H9 (cell line): ENCODE measurements around the gene TP53TG5. TPM values are rescaled to one million over a fixed set of nuclear protein-coding genes. Genes with fewer than 3 reads are reported as not detected.
"Not testable (repeated sequence)": the region's sequence is repeated elsewhere in the genome, so short reads cannot be mapped to it uniquely, and the experiment has no call there.

ENCODE experiments used
- DNase-seq: peaks from one replicate; pipeline ENCODE4 v3.0.0-alpha.2; 2017
- H2AFZ ChIP-seq: one replicate; pipeline ENCODE4 v1.6.1; 2013; ENCODE audit warnings: mild to moderate bottlenecking, low read length, control low read depth, moderate library complexity
- H2AK5ac ChIP-seq: 2 replicates; pipeline ENCODE4 v1.6.1; 2013; ENCODE audit warnings: low read length, control low read depth, mixed read lengths; ENCODE audit not compliant: insufficient read length
- H2BK120ac ChIP-seq: one replicate; pipeline ENCODE4 v1.6.1; 2013; ENCODE audit warnings: low read depth, mild to moderate bottlenecking, low read length, control low read depth, inconsistent platforms; ENCODE audit not compliant: poor library complexity, severe bottlenecking
- H2BK12ac ChIP-seq: 2 replicates; pipeline ENCODE4 v1.6.1; 2013; ENCODE audit warnings: low read length, control low read depth, mixed read lengths, low read depth; ENCODE audit not compliant: insufficient read length
- H2BK15ac ChIP-seq: 2 replicates; pipeline ENCODE4 v1.6.1; 2013; ENCODE audit warnings: low read depth, low read length, control low read depth
- H2BK20ac ChIP-seq: one replicate; pipeline ENCODE4 v1.6.1; 2013; ENCODE audit warnings: low read depth, mild to moderate bottlenecking, low read length, control low read depth, inconsistent platforms; ENCODE audit not compliant: poor library complexity, severe bottlenecking
- H2BK5ac ChIP-seq: 2 replicates; pipeline ENCODE4 v1.6.1; 2013; ENCODE audit warnings: low read length, control low read depth, mixed read lengths; ENCODE audit not compliant: insufficient read length
- H3K14ac ChIP-seq: 2 replicates; pipeline ENCODE4 v1.6.1; 2013; ENCODE audit warnings: low read length, control low read depth; ENCODE audit not compliant: insufficient read depth
- H3K18ac ChIP-seq: 2 replicates; pipeline ENCODE4 v1.6.1; 2013; ENCODE audit warnings: low read depth, mild to moderate bottlenecking, mixed read lengths, low read length, control low read depth; ENCODE audit not compliant: insufficient read length
- H3K23ac ChIP-seq: 2 replicates; pipeline ENCODE4 v1.6.1; 2013; ENCODE audit warnings: low read length, control low read depth, mixed read lengths, low read depth; ENCODE audit not compliant: insufficient read length
- H3K23me2 ChIP-seq: 2 replicates; pipeline ENCODE4 v1.6.1; 2013; ENCODE audit warnings: low read depth, mild to moderate bottlenecking, mixed read lengths, low read length, control low read depth; ENCODE audit not compliant: insufficient read length, poor library complexity, severe bottlenecking
- H3K27ac ChIP-seq: 2 replicates; pipeline ENCODE4 v1.5.1; 2013; ENCODE audit warnings: low read length, control low read depth, mixed read lengths, low read depth; ENCODE audit not compliant: insufficient read length
- H3K27me3 ChIP-seq: 2 replicates; pipeline ENCODE4 v1.6.1; 2013; ENCODE audit warnings: low read length, control low read depth, inconsistent platforms; ENCODE audit not compliant: insufficient read depth
- H3K4ac ChIP-seq: 2 replicates; pipeline ENCODE4 v1.6.1; 2013; ENCODE audit warnings: low read depth, mild to moderate bottlenecking, control low read depth, inconsistent platforms, low read length, moderate library complexity
- H3K4me1 ChIP-seq: 2 replicates; pipeline ENCODE4 v1.6.1; 2013; ENCODE audit warnings: low read length, control low read depth, inconsistent platforms; ENCODE audit not compliant: insufficient read depth
- H3K4me2 ChIP-seq: 2 replicates; pipeline ENCODE4 v1.6.1; 2013; ENCODE audit warnings: low read length, control low read depth, mixed read lengths; ENCODE audit not compliant: insufficient read length, insufficient read depth
- H3K56ac ChIP-seq: 2 replicates; pipeline ENCODE4 v1.6.1; 2013; ENCODE audit warnings: low read depth, mild to moderate bottlenecking, mixed read lengths, low read length, control low read depth; ENCODE audit not compliant: insufficient read length
- H3K79me1 ChIP-seq: 2 replicates; pipeline ENCODE4 v1.6.1; 2013; ENCODE audit warnings: low read depth, mild to moderate bottlenecking, moderate library complexity, low read length, control low read depth, inconsistent platforms; ENCODE audit not compliant: insufficient read depth, poor library complexity, severe bottlenecking
- H3K79me2 ChIP-seq: 2 replicates; pipeline ENCODE4 v1.6.1; 2013; ENCODE audit warnings: low read length, control low read depth, inconsistent platforms; ENCODE audit not compliant: insufficient read depth
- H3K9ac ChIP-seq: 2 replicates; pipeline ENCODE4 v1.6.1; 2013; ENCODE audit warnings: low read length, control low read depth, mixed read lengths; ENCODE audit not compliant: insufficient read length; ENCODE audit errors: extremely low read depth
- H3K9me3 ChIP-seq: one replicate; pipeline ENCODE4 v1.6.1; 2013; ENCODE audit warnings: low read depth, low read length, inconsistent platforms; ENCODE audit not compliant: control insufficient read depth
- H3T11ph ChIP-seq: one replicate; pipeline ENCODE4 v1.6.1; 2013; ENCODE audit warnings: mild to moderate bottlenecking, low read length, control low read depth, inconsistent platforms
- H4K20me1 ChIP-seq: one replicate; pipeline ENCODE4 v1.6.1; 2013; ENCODE audit not compliant: control insufficient read depth, insufficient read length, insufficient read depth
- H4K5ac ChIP-seq: 2 replicates; pipeline ENCODE4 v1.6.1; 2013; ENCODE audit warnings: low read depth, mild to moderate bottlenecking, mixed read lengths, low read length, control low read depth; ENCODE audit not compliant: insufficient read length
- H4K8ac ChIP-seq: replicated peaks from 2 replicates; pipeline ENCODE4 v1.6.1; 2013; ENCODE audit warnings: low read length, control low read depth, mixed read lengths, low read depth; ENCODE audit not compliant: insufficient read length
- H4K91ac ChIP-seq: 2 replicates; pipeline ENCODE4 v1.6.1; 2013; ENCODE audit warnings: low read depth, mild to moderate bottlenecking, moderate library complexity, mixed read lengths, low read length, control low read depth; ENCODE audit not compliant: insufficient read length
- H3K27ac Mint-ChIP-seq, 3 experiments: 2 replicates in 2 of 3; 3 replicates in 1 of 3; pipeline ENCODE4 v1.8.0; 2020 to 2021; ENCODE audit warnings: mixed read lengths in 3 of 3, mild to moderate bottlenecking in 1 of 3, moderate library complexity in 1 of 3
- H3K27me3 Mint-ChIP-seq: 2 replicates; pipeline ENCODE4 v1.8.0; 2021; ENCODE audit warnings: low read depth, mild to moderate bottlenecking, moderate library complexity, mixed read lengths
- H3K36me3 Mint-ChIP-seq, 3 experiments: 2 replicates in 2 of 3; 3 replicates in 1 of 3; pipeline ENCODE4 v1.8.0; 2020 to 2021; ENCODE audit warnings: low read depth in 3 of 3, mixed read lengths in 3 of 3; ENCODE audit not compliant: insufficient read depth in 1 of 3
- H3K4me1 Mint-ChIP-seq, 2 experiments: 2 replicates each; pipeline ENCODE4 v1.8.0; 2020; ENCODE audit warnings: mixed read lengths in 2 of 2
- H3K4me3 Mint-ChIP-seq, 2 experiments: 2 replicates in 1 of 2; 3 replicates in 1 of 2; pipeline ENCODE4 v1.8.0; 2020 to 2021; ENCODE audit warnings: mild to moderate bottlenecking in 2 of 2, mixed read lengths in 2 of 2, moderate library complexity in 1 of 2
- H3K9me3 Mint-ChIP-seq, 2 experiments: 2 replicates in 1 of 2; 3 replicates in 1 of 2; pipeline ENCODE4 v1.8.0; 2020; ENCODE audit warnings: mild to moderate bottlenecking in 2 of 2, mixed read lengths in 2 of 2, moderate library complexity in 1 of 2
- CTCF ChIP-seq: fragments of 200-600 bp; sonication (generic); conservative IDR thresholded peaks from 3 replicates; pipeline ENCODE4 v1.8.0; 2021; ENCODE audit warnings: antibody characterized with exemption, mild to moderate bottlenecking
- WGBS: extraction: QIAGEN DNeasy Blood & Tissue Kit; methylation state at CpG from one replicate; pipeline ENCODE4 v1.1.7; 2013; ENCODE audit warnings: missing lambda C conversion rate, low lambda C conversion rate, mixed read lengths; ENCODE audit not compliant: insufficient read length; ENCODE audit errors: extremely low coverage; 5-methylcytosine and 5-hydroxymethylcytosine counted together
- total RNA-seq: library from RNA; stranded (reverse); gene quantifications from 2 replicates; pipeline ENCODE4 v1.2.1, GENCODE V29; 2021

The TP53TG5 gene
- total RNA-seq, 1 experiment from 2014 or later = not detected

GRCh38 chr20:45352729-45353128 is 25.4 kb downstream of the TP53TG5 start:
- Mint-ChIP-seq H3K9me3 (no peaks in the 10 kb centered on the region), H3K4me1 (peaks cover 17 to 26% of the 10 kb centered on the region in 2 experiments), H3K36me3 (no peaks in the 10 kb centered on the region), H3K4me3 (no peak overlapping the region), H3K27ac (no peak overlapping the region), H3K27me3 (no peaks in the 10 kb centered on the region)
- Histone ChIP-seq H3K23ac (no peak overlapping the region), H4K20me1 (no peaks in the 10 kb centered on the region), H3K4me2 (no peak overlapping the region), H2AK5ac (no peak overlapping the region), H2BK120ac (no peak overlapping the region), H3K4me1 (peaks cover 3% of the 10 kb centered on the region; the same call in 1 of the 2 replicates), H3K27ac (no peak overlapping the region), H3T11ph (no peak overlapping the region), H3K9ac (no peak overlapping the region), H4K8ac (no peak overlapping the region), H3K79me2 (no peaks in the 10 kb centered on the region; the same call in 1 of the 2 replicates), H3K9me3 (no peaks in the 10 kb centered on the region), H4K5ac (no peak overlapping the region), H2BK20ac (no peak overlapping the region), H3K4ac (no peak overlapping the region), H2BK15ac (no peak overlapping the region), H2AFZ (no peak overlapping the region), H2BK5ac (no peak overlapping the region), H3K79me1 (no peaks in the 10 kb centered on the region), H3K18ac (no peak overlapping the region), H3K56ac (no peak overlapping the region), H3K27me3 (no peaks in the 10 kb centered on the region), H3K14ac (no peak overlapping the region), H2BK12ac (no peak overlapping the region), H3K23me2 (peaks cover 2% of the 10 kb centered on the region), H4K91ac (no peak overlapping the region)
- no peak for TF ChIP-seq CTCF
- 100% methylated on average over 1 of the region's 3 CpGs for WGBS
- no peak for DNase-seq

- not testable (repeated sequence) for H3K9ac ChIP-seq, H4K8ac ChIP-seq, H2BK5ac ChIP-seq, H3K4ac ChIP-seq, H3K36me3 Mint-ChIP-seq, H3K14ac ChIP-seq, H2BK120ac ChIP-seq, H3K23me2 ChIP-seq, H2BK15ac ChIP-seq, H3K27ac ChIP-seq, H3K27me3 ChIP-seq, H2BK20ac ChIP-seq, H4K20me1 ChIP-seq, H3K9me3 Mint-ChIP-seq, H3K9me3 ChIP-seq, H4K91ac ChIP-seq, H3K56ac ChIP-seq, DNase-seq, H2BK12ac ChIP-seq, H3K79me1 ChIP-seq, H2AK5ac ChIP-seq, H3K27ac Mint-ChIP-seq, H2AFZ ChIP-seq, H3K18ac ChIP-seq, H4K5ac ChIP-seq, H3K4me2 ChIP-seq, H3K79me2 ChIP-seq, H3T11ph ChIP-seq, H3K4me3 Mint-ChIP-seq, H3K27me3 Mint-ChIP-seq, H3K23ac ChIP-seq
- 100% methylated on average over 1 of the region's 10 CpGs for WGBS
- peaks cover 10% of the 10 kb centered on the region; the same call in 1 of the 2 replicates for H3K4me1 ChIP-seq
- peaks cover 35 to 45% of the 10 kb centered on the region in 2 experiments for H3K4me1 Mint-ChIP-seq
Observed at GRCh38 chr20:45350795-45351194, 27.3 kb downstream of the TP53TG5 start.
